HFFc6 (cell line): ENCODE data around the gene ZNF519. TPM values are rescaled to one million over a fixed set of nuclear protein-coding genes. Genes with fewer than 3 reads are reported as not detected.
A peak's percentile ranks its signal among the peaks of the same experiment; 100 is the strongest.

Source experiments
- DNase-seq: peaks from one replicate; pipeline ENCODE4 v3.0.0-alpha.2; 2018
- H3K27ac Mint-ChIP-seq: 2 replicates; pipeline ENCODE4 v1.8.0; 2020; ENCODE audit warnings: mild to moderate bottlenecking, mixed read lengths
- H3K27me3 Mint-ChIP-seq: 2 replicates; pipeline ENCODE4 v1.8.0; 2021; ENCODE audit warnings: mild to moderate bottlenecking, moderate library complexity, mixed read lengths; ENCODE audit not compliant: insufficient read depth
- H3K36me3 Mint-ChIP-seq: 2 replicates; pipeline ENCODE4 v1.8.0; 2021; ENCODE audit warnings: low read depth, mixed read lengths
- H3K4me1 Mint-ChIP-seq: 2 replicates; pipeline ENCODE4 v1.8.0; 2020; ENCODE audit warnings: low read depth, mixed read lengths
- H3K4me3 Mint-ChIP-seq: 2 replicates; pipeline ENCODE4 v1.8.0; 2020; ENCODE audit warnings: mild to moderate bottlenecking, moderate library complexity, mixed read lengths
- H3K9me3 Mint-ChIP-seq: 2 replicates; pipeline ENCODE4 v1.8.0; 2020; ENCODE audit warnings: mild to moderate bottlenecking, mixed read lengths
- total RNA-seq, 6 experiments: library from RNA; stranded (reverse); fragmentation: NEBNext Ultra II Directional; extraction: Animal tissue kit (Norgen Biotek cat#: 25700); gene quantifications; 2 replicates in 1 of 6; 3 replicates in 5 of 6; pipeline ENCODE4 v1.2.3, GENCODE V29; 2021
- TF ChIP-seq, protein P1 (sequence below): fragments of 200-600 bp; sonication (generic); IDR thresholded peaks from 2 replicates; pipeline ENCODE4 v1.5.0; 2021; ENCODE audit warnings: antibody characterized with exemption, mild to moderate bottlenecking

The ZNF519 gene
- total RNA-seq, 6 experiments from 2014 or later: 1.8 to 3.3 (median 2.9) TPM

DNA sequence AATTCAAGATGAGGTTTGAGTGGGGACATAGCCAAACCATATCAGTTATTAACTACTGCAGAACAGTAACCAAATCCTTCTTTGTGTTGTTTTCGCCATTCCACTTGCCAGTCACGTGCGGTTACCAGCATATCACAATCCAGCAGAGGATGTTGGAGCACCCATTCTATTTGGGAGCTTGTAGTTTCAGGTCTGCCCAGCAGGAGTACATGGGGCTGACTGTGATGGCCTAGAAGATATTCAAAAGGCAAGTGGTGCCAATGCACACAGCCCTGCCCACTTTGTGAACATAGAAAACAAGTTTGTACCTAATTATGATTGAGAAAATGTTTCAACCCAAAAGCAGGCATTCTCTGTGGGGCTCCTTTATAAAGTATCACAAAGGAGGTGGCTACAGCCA lies 57.0 kb downstream of the ZNF519 start:
- DNase-seq: no peak

GRCh38 chr18:14074187-14074586 lies 58.0 kb downstream of the ZNF519 start:
- TF ChIP-seq, protein P1, sequence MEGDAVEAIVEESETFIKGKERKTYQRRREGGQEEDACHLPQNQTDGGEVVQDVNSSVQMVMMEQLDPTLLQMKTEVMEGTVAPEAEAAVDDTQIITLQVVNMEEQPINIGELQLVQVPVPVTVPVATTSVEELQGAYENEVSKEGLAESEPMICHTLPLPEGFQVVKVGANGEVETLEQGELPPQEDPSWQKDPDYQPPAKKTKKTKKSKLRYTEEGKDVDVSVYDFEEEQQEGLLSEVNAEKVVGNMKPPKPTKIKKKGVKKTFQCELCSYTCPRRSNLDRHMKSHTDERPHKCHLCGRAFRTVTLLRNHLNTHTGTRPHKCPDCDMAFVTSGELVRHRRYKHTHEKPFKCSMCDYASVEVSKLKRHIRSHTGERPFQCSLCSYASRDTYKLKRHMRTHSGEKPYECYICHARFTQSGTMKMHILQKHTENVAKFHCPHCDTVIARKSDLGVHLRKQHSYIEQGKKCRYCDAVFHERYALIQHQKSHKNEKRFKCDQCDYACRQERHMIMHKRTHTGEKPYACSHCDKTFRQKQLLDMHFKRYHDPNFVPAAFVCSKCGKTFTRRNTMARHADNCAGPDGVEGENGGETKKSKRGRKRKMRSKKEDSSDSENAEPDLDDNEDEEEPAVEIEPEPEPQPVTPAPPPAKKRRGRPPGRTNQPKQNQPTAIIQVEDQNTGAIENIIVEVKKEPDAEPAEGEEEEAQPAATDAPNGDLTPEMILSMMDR: peak; percentile 40
- H3K9me3 Mint-ChIP-seq: peaks cover 10% of the 10 kb centered on the region; the same call in 1 of the 2 replicates
- no peaks in the 10 kb centered on the region for H3K4me1 Mint-ChIP-seq
- H3K36me3 Mint-ChIP-seq: no peaks in the 10 kb centered on the region
- no peak for DNase-seq
- no peak overlapping the region for H3K27ac Mint-ChIP-seq
- no peak overlapping the region for H3K4me3 Mint-ChIP-seq
- no peaks in the 10 kb centered on the region; the same call in 1 of the 2 replicates for H3K27me3 Mint-ChIP-seq

More for the DNA sequence above, 57.0 kb downstream of the ZNF519 start:
- TF ChIP-seq, protein P1: no peak
- H3K27me3 Mint-ChIP-seq: no peaks in the 10 kb centered on the region; the same call in 1 of the 2 replicates
- no peak overlapping the region for H3K4me3 Mint-ChIP-seq
- H3K27ac Mint-ChIP-seq: no peak overlapping the region
- H3K4me1 Mint-ChIP-seq: no peaks in the 10 kb centered on the region
- peaks cover 2% of the 10 kb centered on the region; the same call in 1 of the 2 replicates for H3K9me3 Mint-ChIP-seq
- no peaks in the 10 kb centered on the region for H3K36me3 Mint-ChIP-seq

DNA sequence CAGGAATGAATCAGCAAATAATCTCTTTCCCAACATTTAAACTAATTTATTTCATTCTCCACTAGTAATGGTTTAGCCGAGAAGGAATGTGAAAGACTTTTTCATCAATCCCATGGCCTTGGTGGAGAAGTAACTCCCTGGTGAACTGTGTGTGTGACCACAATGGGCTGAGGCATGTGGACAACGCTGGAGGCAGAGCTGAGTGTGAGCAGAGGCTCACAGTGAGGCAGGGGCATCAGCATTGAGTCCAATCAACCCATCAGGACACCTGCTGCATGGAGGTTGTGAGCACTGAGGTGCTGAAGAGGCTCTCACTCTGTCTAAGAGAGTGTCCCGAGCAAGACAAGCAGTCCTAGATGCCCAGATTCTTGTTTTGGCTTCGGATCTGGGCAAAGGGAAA lies 78.6 kb downstream of the ZNF519 start:
- Mint-ChIP-seq H3K36me3 (no peaks in the 10 kb centered on the region), H3K9me3 (peaks cover 50% of the 10 kb centered on the region), H3K27me3 (no peaks in the 10 kb centered on the region; the same call in 1 of the 2 replicates), H3K4me1 (no peaks in the 10 kb centered on the region), H3K27ac (no peak overlapping the region), H3K4me3 (no peak overlapping the region)
- TF ChIP-seq, protein P1: no peak
- DNase-seq: no peak

Other genes starting within 250 kb of the ZNF519 start
- not detected for gene MC2R, start 216.9 kb downstream of the ZNF519 start, total RNA-seq